ENCODE measurements around the gene DNAH7.

GRCh38 chr2:195722075-195722474 is 346.6 kb downstream of the DNAH7 start:
- TF ChIP-seq, protein P1, sequence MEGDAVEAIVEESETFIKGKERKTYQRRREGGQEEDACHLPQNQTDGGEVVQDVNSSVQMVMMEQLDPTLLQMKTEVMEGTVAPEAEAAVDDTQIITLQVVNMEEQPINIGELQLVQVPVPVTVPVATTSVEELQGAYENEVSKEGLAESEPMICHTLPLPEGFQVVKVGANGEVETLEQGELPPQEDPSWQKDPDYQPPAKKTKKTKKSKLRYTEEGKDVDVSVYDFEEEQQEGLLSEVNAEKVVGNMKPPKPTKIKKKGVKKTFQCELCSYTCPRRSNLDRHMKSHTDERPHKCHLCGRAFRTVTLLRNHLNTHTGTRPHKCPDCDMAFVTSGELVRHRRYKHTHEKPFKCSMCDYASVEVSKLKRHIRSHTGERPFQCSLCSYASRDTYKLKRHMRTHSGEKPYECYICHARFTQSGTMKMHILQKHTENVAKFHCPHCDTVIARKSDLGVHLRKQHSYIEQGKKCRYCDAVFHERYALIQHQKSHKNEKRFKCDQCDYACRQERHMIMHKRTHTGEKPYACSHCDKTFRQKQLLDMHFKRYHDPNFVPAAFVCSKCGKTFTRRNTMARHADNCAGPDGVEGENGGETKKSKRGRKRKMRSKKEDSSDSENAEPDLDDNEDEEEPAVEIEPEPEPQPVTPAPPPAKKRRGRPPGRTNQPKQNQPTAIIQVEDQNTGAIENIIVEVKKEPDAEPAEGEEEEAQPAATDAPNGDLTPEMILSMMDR (IDR thresholded peaks at IDR 0.05), result no peak
- TF ChIP-seq POLR2AphosphoS5 (IDR thresholded peaks at IDR 0.05), result no peak
- TF ChIP-seq EP300 (IDR thresholded peaks at IDR 0.05), result no peak
